HG03432 (cell line): ENCODE results near the gene SLC25A45.
A peak's percentile ranks its signal among the peaks of the same experiment; 100 is the strongest.

Experiments used
- ATAC-seq: cut with Tn5 transposase; IDR thresholded peaks from one replicate; pipeline ENCODE4 v1.9.1; 2021; ENCODE audit warnings: mild to moderate bottlenecking, moderate library complexity; ENCODE audit not compliant: unreplicated experiment

SLC25A45 gene

DNA sequence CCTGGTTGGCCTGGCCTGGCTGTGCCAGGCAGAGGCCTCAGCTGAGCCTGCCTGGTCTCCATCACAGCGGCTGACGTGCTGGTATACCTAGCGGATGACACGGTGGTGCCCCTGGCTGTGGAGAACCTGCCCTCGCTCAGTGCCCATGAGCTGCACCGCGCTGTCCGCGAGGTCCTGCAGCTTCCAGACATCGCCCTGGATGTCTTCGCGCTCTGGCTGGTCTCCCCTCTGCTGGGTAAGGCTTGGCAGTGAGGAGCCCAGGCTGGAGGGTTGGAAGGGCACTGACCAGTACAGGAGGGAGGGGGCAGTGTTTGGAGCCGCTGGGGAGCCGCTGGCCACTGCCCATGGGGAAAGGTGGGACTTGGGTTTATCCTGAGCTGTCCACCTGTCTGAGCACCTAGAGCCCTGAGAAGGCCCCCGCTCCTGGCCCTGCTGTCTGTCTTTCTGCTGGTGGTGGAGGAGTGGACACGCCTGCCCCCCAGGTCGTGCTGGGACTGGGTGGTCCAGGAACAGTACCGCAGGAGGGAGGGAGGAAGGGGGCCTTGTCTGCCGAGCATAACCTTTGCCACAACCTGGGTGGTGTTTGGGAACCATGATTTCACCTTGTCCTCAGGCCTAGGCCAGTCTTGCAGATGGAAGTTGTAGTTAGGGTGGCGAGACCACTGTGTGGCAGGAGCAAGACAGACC, 7.0 kb upstream of the SLC25A45 start:
- no peak for ATAC-seq

DNA sequence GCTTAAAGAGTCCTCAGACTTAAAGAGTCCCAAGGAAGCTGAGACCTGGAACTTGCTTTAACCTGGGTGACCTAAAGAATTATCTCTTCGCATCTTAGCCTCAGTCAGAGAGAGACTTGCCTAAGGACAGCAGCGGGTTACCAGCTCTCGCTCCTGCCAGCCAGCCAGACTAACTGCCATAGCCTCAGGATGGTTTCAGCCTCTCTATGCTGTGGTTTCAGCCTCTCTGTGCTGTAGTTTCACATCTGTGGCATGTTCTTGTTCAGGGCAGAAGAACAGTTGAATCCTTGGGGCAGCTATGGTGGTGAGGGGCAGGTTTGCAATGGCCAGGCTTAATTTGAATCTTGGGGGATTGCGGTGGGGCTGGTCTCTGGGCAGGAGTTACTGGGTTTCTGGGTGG, 6.3 kb upstream of the SLC25A45 start:
- ATAC-seq = no peak

DNA sequence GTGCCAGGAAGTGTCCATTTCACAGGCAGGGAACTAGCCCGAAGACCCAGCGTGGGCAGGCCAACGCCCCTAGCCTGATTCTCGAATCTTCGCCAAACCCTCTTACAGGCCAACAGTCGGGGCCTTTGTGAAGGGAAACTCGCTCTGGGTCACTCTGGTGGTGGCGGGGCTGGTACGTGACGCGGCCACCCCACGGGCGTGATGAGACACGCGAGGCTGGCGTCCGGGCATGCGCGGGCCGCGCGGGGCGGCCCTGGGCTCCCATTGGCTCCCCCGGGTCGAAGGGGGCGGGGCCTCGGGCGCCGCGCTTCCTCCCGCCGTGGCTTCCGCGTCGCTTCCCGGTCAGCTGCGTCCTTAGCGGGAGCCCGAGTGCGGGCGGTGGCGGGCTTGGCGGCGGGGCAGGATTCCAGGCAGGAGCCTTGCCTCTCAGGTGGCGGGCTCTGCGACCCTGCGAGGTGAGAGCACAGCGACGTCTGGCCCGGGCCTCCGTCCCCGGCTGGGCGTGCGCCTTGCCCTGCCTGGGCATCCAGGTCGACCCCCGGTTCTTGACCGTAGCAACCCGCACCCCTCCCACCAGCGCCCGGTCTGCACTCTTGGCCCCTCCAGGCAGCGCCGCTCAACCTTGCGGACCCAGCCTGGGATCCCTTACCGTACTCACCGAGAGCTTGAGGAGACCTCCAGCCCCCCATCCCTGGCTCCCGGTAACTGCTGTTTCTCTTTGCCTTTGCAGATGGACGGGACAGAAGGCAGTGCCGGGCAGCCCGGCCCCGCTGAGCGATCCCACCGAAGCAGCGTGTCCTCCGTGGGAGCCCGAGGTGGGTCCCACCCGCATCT, 4.1 kb upstream of the SLC25A45 start, which contains the start of gene FRMD8:
TSS of gene FRMD8 (plus strand) at position 331 of the 834 bp plus-strand sequence. CDS start at position 731, 400 bp downstream.
- peak; percentile 41 for ATAC-seq

DNA sequence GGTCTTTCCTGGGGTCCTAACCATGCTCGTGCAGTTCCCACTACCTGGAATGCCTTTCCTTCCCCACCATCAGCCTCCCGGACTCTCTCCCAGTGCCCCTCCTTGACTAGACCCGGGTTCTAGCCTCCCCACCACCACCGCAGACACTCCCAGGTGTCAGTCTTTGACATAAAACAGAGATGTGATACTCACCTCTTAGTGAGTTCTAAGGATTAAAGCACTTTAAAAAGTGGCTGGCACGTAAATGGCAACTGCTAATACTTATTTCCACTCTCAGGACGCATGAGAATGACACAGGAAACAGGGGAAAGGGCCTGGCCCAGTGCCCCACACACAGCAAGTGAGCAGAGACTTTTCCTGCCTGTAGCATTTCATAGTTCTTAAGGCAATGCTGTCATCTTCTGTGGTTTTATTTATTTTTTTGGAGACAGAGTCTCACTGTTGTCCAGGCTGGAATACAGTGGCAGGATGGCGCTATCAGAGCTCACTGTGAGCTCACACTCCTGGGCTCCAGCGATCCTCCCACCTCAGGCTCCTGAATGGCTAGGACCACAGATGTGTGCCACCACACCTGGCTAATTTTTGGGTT, 1.9 kb upstream of the SLC25A45 start:
- ATAC-seq = no peak

DNA sequence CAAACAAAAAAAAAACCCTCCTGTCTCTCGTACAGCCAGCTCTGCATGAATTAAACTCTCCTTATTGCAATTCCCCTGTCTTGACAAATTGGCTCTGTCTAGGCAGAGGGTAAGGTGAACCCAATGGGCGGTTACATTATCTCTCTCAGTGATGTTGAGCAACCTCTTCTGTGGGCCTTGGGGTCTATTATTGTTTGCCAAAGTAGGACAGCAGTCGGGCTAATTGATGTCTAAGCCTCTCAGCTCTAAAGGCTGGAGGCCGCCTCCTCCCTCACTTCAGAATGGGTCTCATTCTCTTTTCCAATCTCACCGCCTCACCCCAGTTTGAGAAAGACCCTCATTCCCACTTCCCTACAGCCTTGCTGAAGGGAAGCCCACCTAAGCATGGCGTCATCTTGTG, 1.3 kb upstream of the SLC25A45 start:
- ATAC-seq = no peak

DNA sequence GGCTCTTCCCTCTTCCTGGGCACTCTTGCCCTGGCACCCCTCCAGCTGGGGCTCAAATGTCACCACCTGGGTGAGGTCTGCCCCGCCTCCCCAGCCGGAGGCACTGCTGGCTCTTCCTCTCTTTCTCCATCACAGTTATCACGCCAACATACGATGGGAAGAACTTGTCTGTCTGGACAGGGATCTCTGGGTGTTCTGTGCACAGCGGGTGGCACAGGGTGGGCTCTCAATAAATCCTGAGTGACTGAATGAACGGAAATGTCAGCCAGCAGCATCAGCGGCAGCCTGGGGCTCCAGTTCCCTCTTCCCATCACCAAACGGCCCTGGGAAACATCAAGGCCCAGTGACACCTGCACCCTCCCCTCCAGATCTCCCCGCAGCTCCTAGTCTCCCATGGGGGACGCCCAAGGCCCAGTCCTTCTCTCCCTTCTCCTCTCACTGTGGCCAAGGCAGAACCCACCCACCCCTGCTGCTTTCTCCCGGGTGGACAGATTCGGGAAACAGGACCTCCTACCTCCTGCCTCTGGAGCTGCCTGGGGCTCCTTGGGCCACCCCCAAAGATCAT, 440 bp upstream of the SLC25A45 start:
- ATAC-seq = no peak

DNA sequence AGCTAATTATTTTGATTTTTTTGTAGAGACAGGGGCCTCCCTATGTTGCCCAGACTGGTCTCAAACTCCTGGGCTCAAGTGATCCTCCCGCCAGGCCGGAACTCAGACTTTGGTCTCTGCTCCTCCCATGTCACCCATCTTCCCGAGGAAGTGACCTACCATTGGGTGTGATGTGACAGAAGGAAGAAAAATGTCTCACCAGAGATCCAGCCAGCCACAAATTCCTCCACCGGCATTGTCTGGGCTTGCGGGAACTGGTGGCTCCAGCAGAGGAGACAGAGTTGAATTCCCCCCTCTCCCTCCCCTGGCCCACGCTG, 772 bp downstream of the SLC25A45 start:
- ATAC-seq = peak; percentile 5

DNA sequence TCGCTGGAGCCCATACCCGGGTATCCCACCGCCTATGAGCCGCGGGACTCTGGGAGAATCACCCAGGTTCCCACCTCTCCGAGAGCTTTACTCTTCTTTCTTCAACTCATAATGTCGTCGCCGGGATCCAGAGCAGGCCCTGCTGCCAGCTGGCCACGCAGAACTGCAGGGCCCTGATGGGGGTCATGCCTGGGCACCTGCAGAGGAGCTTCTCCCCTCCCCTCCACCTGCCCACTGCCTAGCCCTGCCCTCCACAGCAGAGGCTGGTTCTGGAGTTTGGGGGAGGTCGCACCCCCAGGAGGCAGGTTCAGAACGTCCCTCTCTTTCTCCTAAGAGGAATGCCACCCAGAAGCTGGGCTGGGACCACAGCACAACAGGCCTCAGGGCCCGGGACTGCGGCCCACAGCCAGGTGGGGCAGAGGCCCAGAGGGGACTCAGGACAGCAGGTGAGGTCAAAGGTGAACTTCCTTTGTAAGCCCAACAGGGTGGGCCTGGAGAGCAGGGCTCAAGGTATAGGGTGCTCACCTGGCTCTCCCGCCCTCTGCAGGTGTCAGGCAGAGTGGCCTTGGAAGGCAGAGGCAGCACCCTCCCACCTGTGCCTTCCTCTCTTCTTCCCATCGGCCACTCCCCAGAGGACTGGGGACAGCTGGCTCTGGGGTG, 1.9 kb downstream of the SLC25A45 start:
- no peak for ATAC-seq

DNA sequence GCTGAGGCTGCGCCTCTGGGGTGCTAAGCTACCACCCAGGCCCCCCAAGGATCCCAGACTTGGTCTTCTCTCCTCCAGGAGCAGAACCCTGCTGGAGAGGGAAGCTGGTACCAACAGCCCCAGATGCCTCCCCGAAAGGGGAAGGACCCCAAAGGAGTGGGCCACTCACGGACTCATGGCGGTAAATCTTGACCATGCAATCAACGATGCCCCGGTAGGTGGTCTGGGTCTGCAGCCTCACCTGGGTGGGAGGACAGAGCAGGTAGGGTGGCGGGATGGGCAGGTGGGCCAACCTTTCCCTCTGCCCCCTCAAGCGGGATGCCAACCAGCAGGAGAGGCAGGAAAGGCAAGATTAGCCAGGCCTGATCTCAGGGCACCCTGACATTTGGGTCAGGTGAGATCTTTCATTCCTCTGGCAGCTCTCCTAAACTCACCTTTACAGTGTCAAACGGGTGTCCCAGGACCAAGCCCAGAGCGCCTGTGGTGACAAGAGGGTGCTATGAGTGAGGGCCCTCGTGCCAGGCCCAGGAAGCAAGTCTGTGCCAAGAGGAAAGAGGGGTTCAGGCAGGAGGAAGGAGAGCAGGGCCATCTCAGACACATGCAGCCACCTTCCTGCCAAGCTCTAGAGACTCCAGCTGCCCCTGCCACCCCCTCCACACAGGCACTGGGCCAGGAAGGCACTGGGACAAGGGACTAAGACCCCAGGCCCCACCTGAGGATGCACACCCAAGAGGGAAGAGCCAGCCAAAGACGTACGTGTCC, 2.6 kb downstream of the SLC25A45 start:
- ATAC-seq = no peak

DNA sequence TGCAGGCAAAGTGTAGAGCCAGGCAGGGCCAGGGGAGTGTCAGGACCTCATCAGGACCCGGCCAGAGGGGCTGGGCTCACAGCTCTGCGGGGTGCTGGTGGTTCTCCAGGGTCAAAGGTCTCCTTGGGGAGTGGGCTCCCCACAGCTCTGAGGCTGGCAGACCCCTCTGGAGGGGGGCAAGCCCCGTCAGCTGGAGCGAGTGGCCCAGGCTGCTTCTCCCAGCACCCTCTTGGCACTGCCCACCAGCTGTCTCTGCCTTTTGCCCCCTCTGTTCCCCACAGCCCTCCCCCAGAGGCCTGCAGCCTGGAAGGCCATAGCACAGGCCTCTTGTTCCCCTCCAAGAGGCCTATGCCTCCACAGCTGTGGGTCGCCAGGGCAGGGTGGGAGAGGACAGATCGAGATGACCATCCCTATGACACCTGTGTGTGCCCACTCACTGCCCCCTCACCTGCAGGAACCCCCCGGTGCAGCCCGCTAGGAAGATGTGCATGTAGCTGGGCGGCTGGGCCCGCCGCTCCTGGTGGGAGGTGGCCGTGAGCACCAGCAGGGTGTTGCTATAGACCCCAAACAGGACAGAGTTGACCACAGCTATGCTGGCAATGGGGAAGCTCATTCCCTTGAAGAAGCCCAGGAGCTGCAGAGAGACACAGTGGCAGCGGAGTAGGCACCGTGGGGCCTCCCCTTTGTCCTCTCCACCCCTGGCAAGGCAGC, 3.4 kb downstream of the SLC25A45 start:
- no peak for ATAC-seq

DNA sequence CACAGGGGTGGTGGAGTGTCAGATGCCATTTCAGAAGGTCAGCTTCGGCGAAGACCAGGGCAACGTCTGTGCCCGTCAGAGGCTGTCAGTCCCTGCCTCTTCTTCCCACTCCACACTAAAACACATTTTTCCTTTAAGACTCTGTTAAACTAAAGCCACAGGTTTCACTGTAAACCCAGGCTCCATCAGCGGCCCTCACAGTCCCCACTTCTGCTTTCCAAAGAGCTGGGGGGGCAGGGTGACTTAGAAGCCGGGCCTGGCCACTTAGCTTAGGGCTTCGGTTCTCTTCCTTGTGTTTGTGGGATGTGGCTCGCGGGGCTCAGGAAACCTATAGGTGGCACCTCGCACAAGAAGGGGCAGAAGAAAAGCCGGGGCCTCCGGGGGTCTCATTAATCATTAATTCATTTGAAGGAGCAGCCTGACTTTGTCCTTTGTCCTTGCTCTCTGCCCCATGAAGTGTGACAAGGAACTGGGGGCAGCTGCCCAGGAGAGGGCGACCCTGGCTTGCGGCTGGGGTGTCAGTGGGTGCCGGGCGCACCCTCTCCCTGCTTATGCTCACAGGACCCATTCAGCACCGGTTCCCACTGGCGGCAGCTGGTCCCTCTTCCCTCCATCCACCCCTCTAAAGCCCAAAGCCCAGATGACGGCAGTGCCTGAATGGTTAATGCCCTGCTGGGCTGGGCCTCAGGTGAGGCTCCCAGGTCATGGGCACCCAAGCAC, 4.1 kb downstream of the SLC25A45 start:
- ATAC-seq = no peak

DNA sequence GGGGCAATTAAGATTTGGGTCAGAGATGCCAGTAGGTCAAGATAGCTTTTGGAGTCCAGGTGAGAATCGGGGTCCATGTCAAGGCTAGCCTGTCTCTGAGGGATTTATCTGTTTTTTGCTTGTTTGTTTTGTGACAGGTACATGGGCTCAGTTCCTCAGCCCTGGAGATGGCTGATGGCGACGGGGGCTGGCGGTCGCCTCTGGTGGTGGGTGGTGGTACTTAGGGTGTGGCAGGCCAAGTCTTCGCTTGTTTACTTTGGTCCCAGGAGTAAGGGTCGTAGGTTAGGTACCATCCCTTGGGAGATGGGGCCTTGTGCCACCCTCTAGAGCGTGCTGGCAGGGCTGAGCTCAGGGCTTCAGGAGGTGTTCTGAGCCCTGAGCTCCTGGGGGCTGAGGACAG, 4.7 kb downstream of the SLC25A45 start:
- ATAC-seq = no peak

DNA sequence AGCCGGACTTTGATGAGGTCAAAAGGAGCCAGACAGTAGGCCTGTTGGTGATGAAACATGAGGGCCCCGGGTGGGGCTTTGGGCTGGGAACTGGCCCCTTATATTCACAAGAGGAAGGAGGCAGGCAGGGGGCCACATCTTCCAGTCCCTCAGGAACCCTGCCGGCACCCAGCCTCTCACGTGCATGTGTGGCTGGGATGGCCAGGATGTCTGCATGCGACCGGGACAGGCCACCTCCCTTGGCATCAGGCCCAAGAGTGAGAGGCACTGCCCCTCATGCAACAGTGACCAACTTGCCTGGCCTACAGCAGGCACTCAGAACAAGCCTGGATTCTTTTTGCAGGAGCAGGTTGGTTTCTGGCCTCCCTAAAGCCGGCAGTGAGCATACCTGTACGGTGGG, 5.4 kb downstream of the SLC25A45 start:
- ATAC-seq = no peak

DNA sequence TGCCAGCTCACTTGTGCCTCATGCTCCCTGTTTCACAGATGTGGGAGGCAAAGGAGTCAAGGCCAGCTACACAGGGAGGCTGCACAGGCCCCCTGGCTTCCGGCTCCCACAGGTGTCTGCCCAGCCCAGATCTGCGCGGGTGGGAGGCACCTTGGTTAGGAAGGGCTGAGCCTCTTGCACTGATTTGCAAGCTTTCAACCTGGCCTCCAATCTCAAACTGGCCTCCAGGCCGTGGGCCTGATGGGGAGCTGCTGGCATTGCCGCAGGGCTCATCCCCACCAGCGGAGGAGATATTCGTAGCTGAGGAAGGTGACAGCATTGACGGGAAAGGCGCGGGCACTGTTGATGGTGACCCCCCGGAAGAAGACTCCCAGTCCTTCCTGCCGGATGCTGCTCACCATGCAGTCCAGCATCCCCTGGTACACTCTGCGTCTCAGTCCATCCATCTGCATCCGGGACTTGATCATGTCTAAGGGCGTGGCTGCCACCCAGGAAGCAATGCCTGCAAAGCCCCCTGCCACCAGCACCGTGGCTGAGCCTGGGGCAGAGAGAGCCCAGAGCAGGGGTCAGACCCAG, 6.2 kb downstream of the SLC25A45 start:
- no peak for ATAC-seq

DNA sequence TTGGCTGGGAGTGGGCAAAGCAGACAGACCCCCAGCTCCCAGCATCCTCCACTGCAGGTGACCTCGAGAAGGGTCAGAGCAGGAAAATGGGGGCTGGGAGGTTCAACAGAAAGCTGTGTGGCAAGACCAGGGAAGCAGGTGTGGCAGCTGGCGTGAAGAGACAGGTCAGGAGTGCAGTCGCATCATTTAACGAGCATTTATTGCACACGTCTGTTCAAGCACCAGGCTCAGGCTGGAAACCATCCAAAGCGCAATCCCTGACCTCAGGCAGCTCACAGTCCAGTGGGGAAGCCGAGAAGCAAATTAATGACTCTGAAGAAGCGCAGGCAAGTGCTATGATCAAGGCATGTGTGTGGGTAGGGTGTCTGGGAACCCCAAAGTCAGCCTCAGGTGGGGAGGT, 7.4 kb downstream of the SLC25A45 start:
- ATAC-seq = no peak

DNA sequence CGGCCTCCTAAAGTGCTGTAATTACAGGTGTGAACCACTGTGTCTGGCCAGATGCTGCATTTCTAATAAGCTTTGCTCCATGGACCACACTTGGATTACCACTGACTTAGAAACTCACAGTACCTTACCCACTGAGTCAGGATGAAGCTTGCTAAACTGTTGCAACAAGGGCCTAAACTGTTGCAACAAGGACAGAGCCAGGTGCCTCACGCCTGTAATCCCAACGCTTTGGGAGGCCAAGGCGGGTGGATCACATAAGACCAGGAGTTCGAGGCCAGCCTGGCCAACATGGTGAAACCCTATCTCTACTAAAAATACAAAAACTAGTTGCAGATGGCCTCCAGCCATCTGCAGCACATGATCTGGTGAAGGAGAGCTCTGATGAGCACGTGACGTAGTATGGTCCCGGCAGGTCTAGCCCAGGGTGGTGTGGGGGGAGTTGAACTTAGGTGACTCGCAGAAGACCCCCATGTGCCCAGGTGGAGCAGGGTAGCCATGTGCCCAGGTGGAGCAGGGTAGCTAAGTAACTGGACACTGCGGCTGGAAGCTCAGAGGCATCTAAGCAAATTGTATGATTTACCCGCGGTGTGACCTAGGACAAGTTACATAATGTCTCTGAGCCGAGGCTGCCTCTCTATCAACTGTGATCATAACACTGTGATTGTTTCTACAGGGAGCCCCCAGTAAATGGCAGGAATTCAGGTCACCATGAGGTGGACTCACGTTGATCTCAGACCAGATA, 8.4 kb downstream of the SLC25A45 start:
- no peak for ATAC-seq

DNA sequence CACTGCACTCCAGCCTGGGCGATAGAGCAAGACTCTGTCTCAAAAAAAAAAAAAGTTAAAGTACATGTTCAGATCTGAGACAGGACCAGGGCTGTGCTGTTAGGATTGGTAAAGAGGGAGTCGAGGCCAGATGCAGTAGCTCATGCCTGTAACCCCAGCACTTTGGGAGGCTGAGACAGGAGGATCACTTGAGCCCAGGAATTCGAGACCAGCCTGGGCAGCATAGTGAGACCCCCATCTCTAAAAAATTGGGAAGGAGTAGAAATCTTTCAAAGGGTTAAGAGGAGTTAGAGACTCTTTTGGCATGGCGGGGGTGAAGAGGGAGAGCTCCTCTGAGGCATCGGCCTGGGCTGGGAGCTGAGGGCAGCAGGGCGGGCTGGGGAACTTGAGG, 11.8 kb downstream of the SLC25A45 start:
- ATAC-seq = no peak

DNA sequence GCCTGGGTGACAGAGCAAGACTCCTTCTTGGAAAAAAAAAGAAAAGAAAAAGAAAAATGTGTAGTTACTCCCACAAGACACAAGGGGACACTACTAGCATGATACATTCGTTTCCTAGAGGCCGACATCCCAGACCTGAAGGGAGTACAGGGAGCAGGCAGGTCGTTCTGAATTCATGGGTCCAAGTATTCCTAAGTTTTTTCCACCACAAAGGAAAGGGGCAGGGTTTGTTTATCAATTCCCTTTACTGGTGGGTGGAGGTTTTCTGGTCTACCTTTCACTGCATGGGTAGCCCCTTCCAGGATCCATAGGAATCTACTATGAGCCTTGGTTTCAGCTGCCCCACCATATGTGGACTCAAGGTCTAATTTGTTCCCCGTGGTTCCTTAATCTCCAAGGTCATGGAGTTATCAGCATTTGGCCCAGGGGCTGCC, 16.1 kb downstream of the SLC25A45 start:
- ATAC-seq = no peak
